SK-N-MC (cell line): ENCODE results near the gene SLC6A6.
"Not testable (repeated sequence)": the region's sequence is repeated elsewhere in the genome, so short reads cannot be mapped to it uniquely, and the experiment has no call there.

Experiments used
- EZH2 ChIP-seq: fragments of 200-600 bp; sonication (generic); IDR thresholded peaks from one replicate; pipeline ENCODE4 v1.6.1; 2017; ENCODE audit warnings: antibody characterized with exemption
- FOXP2 ChIP-seq: optimal IDR thresholded peaks from 2 replicates; pipeline ENCODE3; 2011; ENCODE audit warnings: mild to moderate bottlenecking, moderate library complexity; ENCODE audit not compliant: insufficient read depth; ENCODE audit errors: extremely low read length, control extremely low read depth
- POLR2AphosphoS5 ChIP-seq: IDR thresholded peaks from 2 replicates; pipeline ENCODE4 v1.6.1; 2012; ENCODE audit warnings: mild to moderate bottlenecking, low read depth, low read length, borderline replicate concordance

GRCh38 chr3:14515526-14515925 is 113.1 kb downstream of the SLC6A6 start:
- TF ChIP-seq EZH2, POLR2AphosphoS5, FOXP2: not testable (repeated sequence)
